ENCODE measurements around the gene LGR6. TPM values are rescaled to one million over a fixed set of nuclear protein-coding genes. Genes with fewer than 3 reads are reported as not detected.

The LGR6 gene
- total and polyA plus RNA-seq, 10 of the 15 experiments (the other 5 are each of a cell fraction or from before 2014, with no cell fraction given): not detected

DNA sequence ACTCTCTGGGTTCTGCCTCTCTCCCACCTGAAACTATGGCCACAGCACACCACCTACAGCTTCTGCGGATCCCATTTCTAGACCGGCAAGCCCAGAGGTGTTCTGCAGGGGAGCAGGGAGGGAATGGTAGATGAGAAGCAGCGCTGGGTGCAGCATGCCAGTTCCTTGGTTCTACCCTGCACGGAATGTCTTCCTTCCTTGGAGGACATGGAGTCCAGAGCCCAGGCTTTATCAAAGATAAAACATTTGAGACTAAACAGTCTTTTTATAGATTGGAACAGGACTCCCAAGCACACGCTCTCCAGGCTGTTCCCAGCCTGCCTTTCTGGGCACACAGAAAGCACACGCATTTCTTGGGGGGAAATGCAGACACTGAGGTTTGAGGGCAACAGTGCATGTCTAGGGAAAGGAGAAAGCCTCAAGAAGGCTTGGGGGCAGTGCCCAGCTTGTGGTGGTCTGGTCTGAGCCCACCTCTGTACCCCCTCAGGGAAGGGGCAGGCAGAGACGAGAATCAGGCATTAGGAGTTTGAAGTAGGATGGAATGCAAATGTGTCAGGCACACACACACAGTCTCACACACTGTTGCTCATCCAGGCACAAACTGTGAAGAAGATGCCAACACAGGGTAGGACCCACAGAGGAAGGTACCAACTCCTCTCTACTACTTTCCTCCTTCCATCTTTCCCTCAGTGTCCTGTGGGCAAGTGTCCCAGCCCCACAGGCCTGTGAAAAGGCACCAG, 29.7 kb downstream of the LGR6 start (continued):
- TF ChIP-seq, protein P1, sequence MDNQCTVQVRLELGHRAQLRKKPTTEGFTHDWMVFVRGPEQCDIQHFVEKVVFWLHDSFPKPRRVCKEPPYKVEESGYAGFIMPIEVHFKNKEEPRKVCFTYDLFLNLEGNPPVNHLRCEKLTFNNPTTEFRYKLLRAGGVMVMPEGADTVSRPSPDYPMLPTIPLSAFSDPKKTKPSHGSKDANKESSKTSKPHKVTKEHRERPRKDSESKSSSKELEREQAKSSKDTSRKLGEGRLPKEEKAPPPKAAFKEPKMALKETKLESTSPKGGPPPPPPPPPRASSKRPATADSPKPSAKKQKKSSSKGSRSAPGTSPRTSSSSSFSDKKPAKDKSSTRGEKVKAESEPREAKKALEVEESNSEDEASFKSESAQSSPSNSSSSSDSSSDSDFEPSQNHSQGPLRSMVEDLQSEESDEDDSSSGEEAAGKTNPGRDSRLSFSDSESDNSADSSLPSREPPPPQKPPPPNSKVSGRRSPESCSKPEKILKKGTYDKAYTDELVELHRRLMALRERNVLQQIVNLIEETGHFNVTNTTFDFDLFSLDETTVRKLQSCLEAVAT (IDR thresholded peaks at IDR 0.05): no peak
- no peak for TF ChIP-seq MEF2B (IDR thresholded peaks at IDR 0.05; ENCODE audit: partially characterized antibody, poor library complexity, severe bottlenecking)
- TF ChIP-seq EGR1 (IDR thresholded peaks at IDR 0.05; ENCODE audit: borderline replicate concordance in 1 of 2, low read depth in 2 of 2, low read length in 2 of 2): no peak
- TF ChIP-seq JUND (IDR thresholded peaks at IDR 0.05; ENCODE audit: low read depth, low read length): no peak
- TF ChIP-seq KLF5 (IDR thresholded peaks at IDR 0.05; ENCODE audit: partially characterized antibody): no peak
- TF ChIP-seq, protein P2, sequence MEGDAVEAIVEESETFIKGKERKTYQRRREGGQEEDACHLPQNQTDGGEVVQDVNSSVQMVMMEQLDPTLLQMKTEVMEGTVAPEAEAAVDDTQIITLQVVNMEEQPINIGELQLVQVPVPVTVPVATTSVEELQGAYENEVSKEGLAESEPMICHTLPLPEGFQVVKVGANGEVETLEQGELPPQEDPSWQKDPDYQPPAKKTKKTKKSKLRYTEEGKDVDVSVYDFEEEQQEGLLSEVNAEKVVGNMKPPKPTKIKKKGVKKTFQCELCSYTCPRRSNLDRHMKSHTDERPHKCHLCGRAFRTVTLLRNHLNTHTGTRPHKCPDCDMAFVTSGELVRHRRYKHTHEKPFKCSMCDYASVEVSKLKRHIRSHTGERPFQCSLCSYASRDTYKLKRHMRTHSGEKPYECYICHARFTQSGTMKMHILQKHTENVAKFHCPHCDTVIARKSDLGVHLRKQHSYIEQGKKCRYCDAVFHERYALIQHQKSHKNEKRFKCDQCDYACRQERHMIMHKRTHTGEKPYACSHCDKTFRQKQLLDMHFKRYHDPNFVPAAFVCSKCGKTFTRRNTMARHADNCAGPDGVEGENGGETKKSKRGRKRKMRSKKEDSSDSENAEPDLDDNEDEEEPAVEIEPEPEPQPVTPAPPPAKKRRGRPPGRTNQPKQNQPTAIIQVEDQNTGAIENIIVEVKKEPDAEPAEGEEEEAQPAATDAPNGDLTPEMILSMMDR (IDR thresholded peaks at IDR 0.05 in 2 of 3, conservative IDR thresholded peaks at IDR 0.05 in 1 of 3; ENCODE audit: control insufficient read depth in 2 of 3, extremely low read depth in 1 of 3, insufficient read depth in 1 of 3, low read depth in 3 of 3, low read length in 3 of 3): no peak

DNA sequence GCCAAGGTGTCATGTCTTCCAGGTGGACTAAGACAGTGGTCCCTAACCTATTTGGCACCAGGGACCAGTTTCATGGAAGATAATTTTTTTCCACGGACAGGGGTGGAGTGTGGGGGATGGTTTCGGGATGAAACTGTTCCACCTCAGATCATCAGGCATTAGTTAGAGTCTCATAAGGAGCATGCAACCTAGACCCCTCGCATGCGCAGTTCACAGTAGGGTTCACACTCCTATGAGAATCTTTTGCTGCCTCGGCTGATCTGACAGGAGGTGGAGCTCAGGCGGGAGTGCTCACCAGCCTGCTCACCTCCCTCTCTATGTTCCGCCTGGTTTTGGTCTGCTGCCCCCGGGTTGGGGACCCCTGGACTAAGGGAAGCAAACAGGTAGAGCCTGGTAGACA, 30.9 kb downstream of the LGR6 start:
- Histone ChIP-seq H2AFZ (ENCODE audit: control insufficient read depth, low read depth, low read length) (no peak overlapping the region), H3K36me3 (ENCODE audit: control insufficient read depth in 2 of 2, insufficient read depth in 2 of 2, low read length in 1 of 2) (no peaks in the 10 kb centered on the region), H3K79me2 (ENCODE audit: control insufficient read depth, insufficient read depth, low read length) (no peaks in the 10 kb centered on the region), H3K27ac (ENCODE audit: control insufficient read depth, insufficient read depth) (no peak overlapping the region), H3K4me2 (ENCODE audit: control insufficient read depth, insufficient read depth) (no peak overlapping the region), H3K9ac (ENCODE audit: control insufficient read depth, insufficient read depth, low read length) (no peak overlapping the region), H3K9me3 (replicated peaks; ENCODE audit: control insufficient read depth, insufficient read depth, low read length) (no peaks in the 10 kb centered on the region), H3K4me1 (ENCODE audit: control insufficient read depth, insufficient read depth, low read length) (peaks cover 9% of the 10 kb centered on the region), H4K20me1 (ENCODE audit: control insufficient read depth, insufficient read depth) (no peaks in the 10 kb centered on the region), H3K27me3 (replicated peaks in 1 of 2; ENCODE audit: control insufficient read depth in 2 of 2, insufficient read depth in 2 of 2, low read length in 1 of 2) (peaks cover 0 to 3% of the 10 kb centered on the region in 2 experiments; a peak in 2 of 4 replicates), H3K4me3 (no peak overlapping the region)
- DNase-seq (ENCODE audit: low read depth, low spot score): no peak
- WGBS (ENCODE audit: insufficient coverage, insufficient replicate concordance, low lambda C conversion rate, missing lambda C conversion rate): 40% methylated on average over 8 of the region's 8 CpGs
- BruUV-seq (replicated peaks): no TSS peak
- ChIA-PET CTCF (interaction anchor here (2.0 kb wide), 1 partner anchor 35 kb away, joined by 4 read pairs; no protein-coding TSS in a partner anchor), SMC1A (ENCODE audit: uncharacterized antibody, unreplicated experiment) (no interaction called here), RAD21 (ENCODE audit: unreplicated experiment) (no interaction called here), POLR2A (no interaction called here)
- intact Hi-C loops (cut with micrococcal nuclease; ENCODE audit: unreplicated experiment): no loop called here
- TF ChIP-seq IKZF2 (IDR thresholded peaks at IDR 0.05) (no peak), HDAC6 (IDR thresholded peaks at IDR 0.05; ENCODE audit: unreplicated experiment) (no peak)
- in situ Hi-C loops (cut with MboI): no loop called here
- no peak for FAIRE-seq
- no peak for ATAC-seq
